HG03378 (cell line): ENCODE measurements around the gene NBDY.
"Not testable (repeated sequence)": the region's sequence is repeated elsewhere in the genome, so short reads cannot be mapped to it uniquely, and the experiment has no call there.

ENCODE experiments used
- ATAC-seq: cut with Tn5 transposase; IDR thresholded peaks from one replicate; pipeline ENCODE4 v1.9.1; 2021; ENCODE audit warnings: mild to moderate bottlenecking, moderate library complexity; ENCODE audit not compliant: unreplicated experiment

The NBDY gene

DNA sequence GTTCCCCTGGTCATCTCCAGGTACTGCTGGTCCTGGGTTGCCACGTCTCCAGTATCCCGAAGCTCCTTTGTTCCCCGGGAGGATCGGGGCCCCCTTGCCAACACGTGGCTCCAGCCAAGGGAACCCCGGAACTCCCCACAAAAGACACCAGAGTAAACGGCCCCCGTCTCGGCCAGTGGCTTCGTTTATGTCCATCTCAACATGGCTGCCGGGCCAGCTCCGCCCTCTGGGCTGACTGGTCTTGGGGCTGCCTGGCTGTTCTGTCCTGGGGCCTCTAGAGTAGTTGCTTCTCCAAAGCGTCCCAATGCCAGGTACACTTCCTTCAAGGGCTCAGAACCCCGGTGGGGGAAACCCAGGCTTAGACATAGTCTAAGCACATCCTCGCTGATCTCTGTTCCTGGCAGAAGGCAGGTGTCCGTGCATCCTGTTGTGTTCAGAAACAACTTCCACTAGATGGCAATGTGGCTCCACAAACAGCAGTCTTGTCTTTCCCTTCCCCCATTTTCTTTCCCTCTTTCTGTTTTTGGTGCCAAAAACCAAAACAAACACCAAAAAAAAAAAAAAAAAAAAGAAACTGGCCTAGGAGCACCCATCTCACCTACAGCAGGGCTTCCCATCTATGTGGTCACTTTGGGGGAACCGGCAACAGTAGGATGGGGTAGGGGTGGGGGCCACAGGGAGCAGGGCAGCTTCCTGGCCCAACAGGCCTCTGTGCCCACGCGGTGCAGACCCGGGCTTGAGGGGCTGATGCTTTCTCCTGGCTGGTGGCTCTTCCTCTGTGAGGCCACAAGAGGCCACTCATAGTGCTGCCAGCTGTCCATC lies 35.3 kb downstream of the NBDY start:
- peak; percentile 43 for ATAC-seq

- ATAC-seq: no peak
Measured at GRCh38 chrX:56764975-56765791, 36.1 kb downstream of the NBDY start.

- ATAC-seq: no peak
Measured at GRCh38 chrX:56765811-56766553, 36.9 kb downstream of the NBDY start.

DNA sequence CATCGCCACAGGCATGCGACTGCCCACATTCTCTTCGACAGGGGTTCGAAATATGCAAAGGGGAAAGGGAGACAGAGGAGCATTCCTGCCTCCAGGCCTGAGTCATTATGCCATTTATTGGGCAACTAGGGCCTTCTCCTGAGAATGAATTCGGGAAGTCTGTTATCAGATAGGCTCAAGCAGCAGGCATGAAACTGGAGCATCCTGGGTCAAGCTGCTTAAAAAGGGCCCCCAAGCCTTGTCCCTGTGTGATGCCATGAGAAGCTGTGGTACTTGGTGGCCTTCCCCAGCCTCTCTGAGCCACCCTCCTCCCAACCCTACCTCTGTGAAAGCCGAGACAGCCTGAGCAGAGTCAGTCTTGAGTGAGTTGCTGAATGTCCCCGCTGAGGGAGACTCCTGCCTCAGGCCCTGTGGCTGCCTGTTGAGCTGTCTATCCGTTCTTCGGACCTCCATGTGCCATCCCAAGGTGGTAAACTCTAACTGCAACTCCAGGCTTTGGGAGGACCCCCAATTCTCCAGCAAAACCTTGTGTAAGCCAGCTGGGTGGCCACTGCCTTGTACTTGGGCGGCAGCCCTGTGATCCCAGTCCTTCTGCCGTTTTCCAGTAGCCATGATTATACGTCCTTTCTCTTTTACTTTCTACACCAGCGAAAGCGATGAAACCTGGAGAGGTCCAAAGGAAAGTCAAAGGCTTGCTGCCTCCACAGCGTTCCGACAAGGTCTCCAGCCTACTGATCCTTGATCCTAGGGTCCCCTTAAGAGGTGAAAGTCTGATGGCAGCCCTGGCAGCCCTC lies 37.7 kb downstream of the NBDY start:
- no peak for ATAC-seq

DNA sequence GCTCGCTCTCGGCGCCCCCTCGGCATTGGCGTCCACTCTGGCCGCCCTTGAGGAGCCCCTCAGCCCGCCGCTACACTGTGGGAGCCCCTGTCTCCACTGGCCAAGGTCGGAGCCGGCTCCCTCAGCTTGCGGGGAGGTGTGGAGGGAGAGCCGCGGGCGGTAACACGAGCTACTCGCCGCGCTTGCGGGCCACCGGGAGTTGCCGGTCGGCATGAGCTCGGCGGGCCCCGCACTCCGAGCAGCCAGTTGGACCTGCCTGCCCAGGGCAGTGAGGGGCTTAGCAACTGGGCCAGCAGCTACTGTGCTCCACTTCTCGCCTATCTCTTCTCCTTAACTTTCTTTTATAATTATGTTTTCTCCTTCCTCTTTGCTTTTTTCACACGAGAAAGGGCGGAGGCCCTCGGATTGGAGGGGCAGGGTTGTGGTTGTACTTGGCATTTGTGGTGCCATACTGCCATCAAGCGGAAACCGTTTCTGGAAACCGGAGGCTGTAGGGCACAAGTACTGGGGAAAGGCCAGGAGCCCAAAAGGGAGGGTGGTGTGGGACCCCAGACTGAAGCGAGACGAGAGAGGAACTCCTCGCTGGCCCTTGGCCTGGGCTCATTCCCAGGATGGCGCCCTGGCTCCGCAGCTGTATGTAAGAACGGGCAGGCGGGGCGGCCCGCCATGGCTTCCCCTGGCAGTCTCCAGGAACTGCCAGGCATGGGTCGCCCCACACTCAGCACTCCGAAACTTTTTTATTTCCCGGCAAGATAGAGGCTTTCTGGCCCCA lies 38.5 kb downstream of the NBDY start:
- peak; percentile 38 for ATAC-seq

DNA sequence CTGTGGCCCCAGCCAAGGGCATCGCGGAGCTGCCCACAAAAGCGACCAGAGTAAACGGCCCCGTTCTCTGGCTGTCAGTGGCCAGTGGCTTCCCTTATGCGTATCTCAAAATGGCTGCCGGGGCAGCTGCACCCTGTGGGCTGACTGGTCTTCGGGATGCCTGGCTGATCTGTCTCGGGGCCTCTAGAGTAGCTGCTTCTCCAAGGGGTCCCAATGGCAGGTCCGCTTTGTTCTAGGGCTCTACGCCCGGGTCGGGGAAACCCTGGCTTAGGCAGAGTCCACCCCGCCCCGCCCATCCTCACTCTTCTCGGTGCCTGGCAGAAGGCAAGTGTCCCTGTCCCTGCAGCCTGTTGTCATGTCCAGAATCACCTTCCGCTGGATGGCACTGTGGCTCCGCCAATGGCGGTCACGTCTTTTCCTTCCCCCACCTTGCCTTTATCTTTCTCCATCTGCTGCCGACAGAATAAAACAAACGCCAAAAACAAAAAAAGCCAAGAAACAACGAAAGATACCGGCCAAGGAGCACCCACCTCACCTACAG lies 39.1 kb downstream of the NBDY start:
- ATAC-seq: peak; percentile 31

DNA sequence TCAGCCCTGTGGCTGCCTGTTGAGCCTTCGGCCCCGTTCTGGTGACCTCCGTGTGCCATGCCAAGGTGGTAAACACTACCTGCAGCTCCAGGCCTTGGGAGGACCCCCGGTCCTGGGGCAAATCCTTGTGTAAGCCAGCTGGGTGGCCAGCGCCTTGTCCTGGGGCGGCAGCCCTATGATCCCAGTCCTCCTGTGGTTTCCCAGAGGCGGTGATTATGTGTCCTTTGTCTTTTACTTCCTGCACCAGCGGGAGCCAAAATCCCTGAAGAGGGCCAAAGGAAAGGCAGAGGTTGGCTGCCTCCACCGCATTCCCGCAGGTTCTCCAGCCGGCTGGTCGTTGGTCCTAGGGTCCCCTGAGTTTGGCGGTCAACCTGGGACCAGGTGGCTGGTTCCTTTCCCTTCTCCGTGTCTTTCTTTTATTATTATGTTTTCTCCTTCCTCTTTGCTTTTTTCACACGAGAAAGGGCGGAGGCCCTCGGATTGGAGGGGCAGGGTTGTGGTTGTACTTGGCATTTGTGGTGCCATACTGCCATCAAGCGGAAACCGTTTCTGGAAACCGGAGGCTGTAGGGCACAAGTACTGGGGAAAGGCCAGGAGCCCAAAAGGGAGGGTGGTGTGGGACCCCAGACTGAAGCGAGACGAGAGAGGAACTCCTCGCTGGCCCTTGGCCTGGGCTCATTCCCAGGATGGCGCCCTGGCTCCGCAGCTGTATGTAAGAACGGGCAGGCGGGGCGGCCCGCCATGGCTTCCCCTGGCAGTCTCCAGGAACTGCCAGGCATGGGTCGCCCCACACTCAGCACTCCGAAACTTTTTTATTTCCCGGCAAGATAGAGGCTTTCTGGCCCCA lies 43.9 kb downstream of the NBDY start:
- ATAC-seq: peak; percentile 38

DNA sequence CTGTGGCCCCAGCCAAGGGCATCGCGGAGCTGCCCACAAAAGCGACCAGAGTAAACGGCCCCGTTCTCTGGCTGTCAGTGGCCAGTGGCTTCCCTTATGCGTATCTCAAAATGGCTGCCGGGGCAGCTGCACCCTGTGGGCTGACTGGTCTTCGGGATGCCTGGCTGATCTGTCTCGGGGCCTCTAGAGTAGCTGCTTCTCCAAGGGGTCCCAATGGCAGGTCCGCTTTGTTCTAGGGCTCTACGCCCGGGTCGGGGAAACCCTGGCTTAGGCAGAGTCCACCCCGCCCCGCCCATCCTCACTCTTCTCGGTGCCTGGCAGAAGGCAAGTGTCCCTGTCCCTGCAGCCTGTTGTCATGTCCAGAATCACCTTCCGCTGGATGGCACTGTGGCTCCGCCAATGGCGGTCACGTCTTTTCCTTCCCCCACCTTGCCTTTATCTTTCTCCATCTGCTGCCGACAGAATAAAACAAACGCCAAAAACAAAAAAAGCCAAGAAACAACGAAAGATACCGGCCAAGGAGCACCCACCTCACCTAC lies 44.5 kb downstream of the NBDY start:
- ATAC-seq: peak; percentile 34

DNA sequence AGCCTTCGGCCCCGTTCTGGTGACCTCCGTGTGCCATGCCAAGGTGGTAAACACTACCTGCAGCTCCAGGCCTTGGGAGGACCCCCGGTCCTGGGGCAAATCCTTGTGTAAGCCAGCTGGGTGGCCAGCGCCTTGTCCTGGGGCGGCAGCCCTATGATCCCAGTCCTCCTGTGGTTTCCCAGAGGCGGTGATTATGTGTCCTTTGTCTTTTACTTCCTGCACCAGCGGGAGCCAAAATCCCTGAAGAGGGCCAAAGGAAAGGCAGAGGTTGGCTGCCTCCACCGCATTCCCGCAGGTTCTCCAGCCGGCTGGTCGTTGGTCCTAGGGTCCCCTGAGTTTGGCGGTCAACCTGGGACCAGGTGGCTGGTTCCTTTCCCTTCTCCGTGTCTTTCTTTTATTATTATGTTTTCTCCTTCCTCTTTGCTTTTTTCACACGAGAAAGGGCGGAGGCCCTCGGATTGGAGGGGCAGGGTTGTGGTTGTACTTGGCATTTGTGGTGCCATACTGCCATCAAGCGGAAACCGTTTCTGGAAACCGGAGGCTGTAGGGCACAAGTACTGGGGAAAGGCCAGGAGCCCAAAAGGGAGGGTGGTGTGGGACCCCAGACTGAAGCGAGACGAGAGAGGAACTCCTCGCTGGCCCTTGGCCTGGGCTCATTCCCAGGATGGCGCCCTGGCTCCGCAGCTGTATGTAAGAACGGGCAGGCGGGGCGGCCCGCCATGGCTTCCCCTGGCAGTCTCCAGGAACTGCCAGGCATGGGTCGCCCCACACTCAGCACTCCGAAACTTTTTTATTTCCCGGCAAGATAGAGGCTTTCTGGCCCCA lies 49.3 kb downstream of the NBDY start:
- ATAC-seq: peak; percentile 52

GRCh38 chrX:56778924-56779468 lies 50.0 kb downstream of the NBDY start:
- peak; percentile 44 for ATAC-seq

- not testable (repeated sequence) for ATAC-seq
Measured at GRCh38 chrX:56780681-56781649, 51.9 kb downstream of the NBDY start.

- no peak for ATAC-seq
Measured at GRCh38 chrX:56782352-56782751, 53.3 kb downstream of the NBDY start.

GRCh38 chrX:56782791-56783449 lies 53.9 kb downstream of the NBDY start:
- ATAC-seq: no peak

DNA sequence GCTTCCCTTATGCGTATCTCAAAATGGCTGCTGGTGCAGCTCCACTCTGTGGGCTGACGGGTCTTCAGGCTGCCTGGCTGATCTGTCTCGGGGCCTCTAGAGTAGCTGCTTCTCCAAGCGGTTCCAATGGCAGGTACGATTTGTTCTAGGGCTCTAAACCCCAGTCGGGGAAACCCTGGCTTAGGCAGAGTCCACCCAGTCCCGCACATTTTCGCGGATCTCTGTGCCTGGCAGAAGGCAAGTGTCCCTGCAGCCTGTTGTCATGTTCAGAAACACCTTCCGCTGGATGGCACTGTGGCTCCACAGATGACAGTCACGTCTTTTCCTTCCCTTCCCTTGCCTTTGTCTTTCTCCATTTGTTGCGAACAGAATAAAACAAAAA lies 54.4 kb downstream of the NBDY start:
- ATAC-seq: no peak

GRCh38 chrX:56783996-56784620 lies 55.1 kb downstream of the NBDY start:
- no peak for ATAC-seq
